Measurements from ENCODE around the gene TPRG1. TPM values are rescaled to one million over a fixed set of nuclear protein-coding genes. Genes with fewer than 3 reads are reported as not detected.

The TPRG1 gene
- total and polyA plus RNA-seq, 2 of the 8 experiments (the other 6 are each of a cell fraction or from before 2014, with no cell fraction given) = 0.37 to 0.47 TPM

- no peak overlapping the region for H3K4ac ChIP-seq (replicated peaks; ENCODE audit: insufficient read length, low read depth, low read length)
- H2BK12ac ChIP-seq (ENCODE audit: low read depth, low read length) = no peak overlapping the region
- H3K23me2 ChIP-seq (ENCODE audit: low read depth, low read length) = no peaks in the 10 kb centered on the region
- H4K5ac ChIP-seq (ENCODE audit: insufficient read length, low read depth, low read length) = no peak overlapping the region
- no peak overlapping the region for H4K91ac ChIP-seq (replicated peaks; ENCODE audit: insufficient read length, low read length)
- no peaks in the 10 kb centered on the region for H3K9me3 ChIP-seq (ENCODE audit: insufficient read depth in 2 of 2, low read depth in 1 of 2, low read length in 1 of 2)
- no peaks in the 10 kb centered on the region for H4K20me1 ChIP-seq (replicated peaks in 1 of 2; ENCODE audit: control insufficient read depth in 1 of 2, insufficient read depth in 2 of 2, low read length in 2 of 2)
- no peak overlapping the region for H2BK5ac ChIP-seq (ENCODE audit: low read depth, low read length)
- H3K79me1 ChIP-seq (ENCODE audit: low read depth, low read length) = no peaks in the 10 kb centered on the region
- H4K8ac ChIP-seq (ENCODE audit: extremely low read depth, insufficient read depth, low read length) = no peak overlapping the region
- no peak overlapping the region for H3K9ac ChIP-seq (replicated peaks in 1 of 4; ENCODE audit: extremely low read depth in 1 of 4, low read depth in 3 of 4, low read length in 3 of 4)
- ChIA-PET CTCF (ENCODE audit: partially characterized antibody) (no interaction called here), POLR2A (ENCODE audit: partially characterized antibody) (no interaction called here)
- H3K4me2 ChIP-seq (ENCODE audit: insufficient read depth in 1 of 2, low read depth in 2 of 2, low read length in 2 of 2) = no peak overlapping the region
- no peaks in the 10 kb centered on the region for H3K79me2 ChIP-seq (ENCODE audit: control insufficient read depth in 1 of 2, insufficient read depth in 2 of 2, low read length in 2 of 2)
- H2BK15ac ChIP-seq (ENCODE audit: low read length) = no peak overlapping the region
- H2BK20ac ChIP-seq (ENCODE audit: low read length) = no peak overlapping the region
- H3K14ac ChIP-seq (ENCODE audit: insufficient read length) = no peak overlapping the region
- H3K18ac ChIP-seq (ENCODE audit: extremely low read depth, low read length) = no peak overlapping the region
- no peaks in the 10 kb centered on the region for H3K36me3 ChIP-seq (ENCODE audit: control insufficient read depth in 2 of 4, insufficient read depth in 4 of 4, low read length in 3 of 4)
- no peak overlapping the region for H2AFZ ChIP-seq (ENCODE audit: low read length)
- no peak overlapping the region for H2BK120ac ChIP-seq (replicated peaks; ENCODE audit: low read depth, low read length)
- no peak overlapping the region for H2AK5ac ChIP-seq (ENCODE audit: low read depth, low read length)
- no peak overlapping the region for H3K27ac ChIP-seq (ENCODE audit: low read depth, low read length)
- no peak overlapping the region for H3K56ac ChIP-seq (replicated peaks; ENCODE audit: insufficient read length, low read depth, low read length)
- peaks cover 0 to 2% (median 0%) of the 10 kb centered on the region in 4 experiments; a peak in 1 of 7 replicates for H3K27me3 ChIP-seq (replicated peaks in 1 of 4; ENCODE audit: control insufficient read depth in 3 of 4, extremely low read depth in 1 of 4, insufficient read depth in 3 of 4, low read length in 3 of 4)
- no peak overlapping the region for H3K23ac ChIP-seq (ENCODE audit: insufficient read length)
- H3K4me3 ChIP-seq (ENCODE audit: extremely low read depth in 1 of 4, insufficient read depth in 2 of 4, low read depth in 3 of 4, low read length in 4 of 4) = no peak overlapping the region
- peaks cover 0 to 3% (median 0%) of the 10 kb centered on the region in 4 experiments; a peak in 1 of 7 replicates for H3K4me1 ChIP-seq (replicated peaks in 1 of 4; ENCODE audit: control insufficient read depth in 3 of 4, insufficient read depth in 4 of 4, low read length in 3 of 4)
- 80% methylated on average over 3 of the region's 3 CpGs; no CpG with 5 or more reads in 1 of the 2 experiments for WGBS, 2 experiments (ENCODE audit: extremely low coverage in 1 of 2, insufficient coverage in 1 of 2, insufficient read length in 1 of 2, insufficient replicate concordance in 2 of 2, low coverage in 1 of 2, low lambda C conversion rate in 2 of 2, missing lambda C conversion rate in 1 of 2)
- FAIRE-seq = no peak
- DNase-seq (ENCODE audit: low read depth in 1 of 2, low spot score in 2 of 2) = no peak
- TF ChIP-seq ATF2 (IDR thresholded peaks at IDR 0.05; ENCODE audit: low read length) = no peak
- TF ChIP-seq RNF2 (IDR thresholded peaks at IDR 0.05; ENCODE audit: borderline replicate concordance, low read depth, low read length, missing control alignments, poor library complexity, severe bottlenecking) = no peak
- TF ChIP-seq MAFK (IDR thresholded peaks at IDR 0.05; ENCODE audit: low read depth, low read length) = no peak
- no peak for TF ChIP-seq TBP (IDR thresholded peaks at IDR 0.05; ENCODE audit: low read depth, low read length)
- no peak for TF ChIP-seq POU5F1 (IDR thresholded peaks at IDR 0.05; ENCODE audit: low read depth, low read length)
- TF ChIP-seq ASH2L (IDR thresholded peaks at IDR 0.05; ENCODE audit: low read length) = no peak
- TF ChIP-seq CTCF (IDR thresholded peaks at IDR 0.05; ENCODE audit: control extremely low read depth in 1 of 3, insufficient read depth in 1 of 3, low read depth in 1 of 3, low read length in 3 of 3) = no peak
Measured at GRCh38 chr3:189222927-189223636, 51.3 kb downstream of the TPRG1 start.

All from H1 (cell line).